OCI-LY7 (cell line): ENCODE results near the gene AMZ2.

Experiments
- EZH2phosphoT487 ChIP-seq: fragments of 200-600 bp; sonication (generic); IDR thresholded peaks from 2 replicates; pipeline ENCODE4 v1.6.1; 2018; ENCODE audit warnings: low read depth, borderline replicate concordance, mild to moderate bottlenecking, mixed run types, antibody characterized with exemption, low read length, moderate library complexity, mixed read lengths
- TF ChIP-seq, protein P1 (sequence below): fragments of 200-600 bp; sonication (generic); conservative IDR thresholded peaks from 2 replicates; pipeline ENCODE4 v1.5.1; 2014; ENCODE audit warnings: mild to moderate bottlenecking, antibody characterized with exemption, low read length, moderate library complexity, mixed read lengths

DNA sequence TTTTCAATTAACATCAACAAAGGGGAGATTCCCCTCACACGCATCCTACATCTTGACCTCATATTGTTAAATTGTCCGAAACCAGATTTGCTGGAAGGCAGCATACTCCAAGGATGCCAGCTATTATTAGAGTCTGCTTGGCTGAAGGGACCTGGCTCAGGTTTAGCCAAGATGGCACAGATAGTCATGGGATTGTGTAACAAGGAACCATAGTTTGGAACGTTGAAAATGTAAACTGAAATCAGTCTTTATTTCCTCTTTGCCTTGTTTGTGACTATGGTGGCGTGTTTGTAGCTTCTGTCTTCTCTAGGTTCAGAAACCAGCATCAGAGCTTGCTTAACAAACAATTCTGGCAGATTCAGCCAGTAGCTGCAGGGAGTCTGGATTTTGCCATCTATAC is 49.4 kb downstream of the AMZ2 start:
- TF ChIP-seq, protein P1, sequence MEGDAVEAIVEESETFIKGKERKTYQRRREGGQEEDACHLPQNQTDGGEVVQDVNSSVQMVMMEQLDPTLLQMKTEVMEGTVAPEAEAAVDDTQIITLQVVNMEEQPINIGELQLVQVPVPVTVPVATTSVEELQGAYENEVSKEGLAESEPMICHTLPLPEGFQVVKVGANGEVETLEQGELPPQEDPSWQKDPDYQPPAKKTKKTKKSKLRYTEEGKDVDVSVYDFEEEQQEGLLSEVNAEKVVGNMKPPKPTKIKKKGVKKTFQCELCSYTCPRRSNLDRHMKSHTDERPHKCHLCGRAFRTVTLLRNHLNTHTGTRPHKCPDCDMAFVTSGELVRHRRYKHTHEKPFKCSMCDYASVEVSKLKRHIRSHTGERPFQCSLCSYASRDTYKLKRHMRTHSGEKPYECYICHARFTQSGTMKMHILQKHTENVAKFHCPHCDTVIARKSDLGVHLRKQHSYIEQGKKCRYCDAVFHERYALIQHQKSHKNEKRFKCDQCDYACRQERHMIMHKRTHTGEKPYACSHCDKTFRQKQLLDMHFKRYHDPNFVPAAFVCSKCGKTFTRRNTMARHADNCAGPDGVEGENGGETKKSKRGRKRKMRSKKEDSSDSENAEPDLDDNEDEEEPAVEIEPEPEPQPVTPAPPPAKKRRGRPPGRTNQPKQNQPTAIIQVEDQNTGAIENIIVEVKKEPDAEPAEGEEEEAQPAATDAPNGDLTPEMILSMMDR = no peak
- no peak for TF ChIP-seq EZH2phosphoT487
